HAP-1 (cell line): ENCODE results near the gene FNDC1.
A peak's percentile ranks its signal among the peaks of the same experiment; 100 is the strongest.

ENCODE experiments used
- DNase-seq, 2 experiments: peaks; one replicate each; pipeline ENCODE4 v3.0.0-alpha.2; 2016 to 2020; ENCODE audit warnings: low spot score in 2 of 2
- H3K27me3 ChIP-seq: fragments of 250-450 bp; sonication (Bioruptor Pico); 2 replicates; pipeline ENCODE4 v1.5.1; 2020; ENCODE audit warnings: low read depth, mild to moderate bottlenecking, moderate library complexity
- H3K36me3 ChIP-seq: fragments of 250-450 bp; sonication (Bioruptor Pico); replicated peaks from 2 replicates; pipeline ENCODE4 v1.5.1; 2020; ENCODE audit warnings: mild to moderate bottlenecking
- H3K4me1 ChIP-seq: fragments of 250-450 bp; sonication (Bioruptor Pico); 2 replicates; pipeline ENCODE4 v1.5.1; 2020; ENCODE audit warnings: mild to moderate bottlenecking
- H3K4me3 ChIP-seq: fragments of 250-450 bp; sonication (Bioruptor Pico); 2 replicates; pipeline ENCODE4 v1.5.1; 2020; ENCODE audit warnings: mild to moderate bottlenecking, moderate library complexity
- H3K9me3 ChIP-seq: fragments of 250-450 bp; sonication (Bioruptor Pico); 2 replicates; pipeline ENCODE4 v1.5.1; 2020; ENCODE audit warnings: mild to moderate bottlenecking, moderate library complexity
- in situ Hi-C: fragments of 300-500 bp; cut with MboI; formaldehyde crosslinking; loops from 3 replicates; pipeline ENCODE4 v1.14.3; 2020; ENCODE audit warnings: low sequenced_read_pairs, inconsistent platforms, mixed read lengths

FNDC1 gene

DNA sequence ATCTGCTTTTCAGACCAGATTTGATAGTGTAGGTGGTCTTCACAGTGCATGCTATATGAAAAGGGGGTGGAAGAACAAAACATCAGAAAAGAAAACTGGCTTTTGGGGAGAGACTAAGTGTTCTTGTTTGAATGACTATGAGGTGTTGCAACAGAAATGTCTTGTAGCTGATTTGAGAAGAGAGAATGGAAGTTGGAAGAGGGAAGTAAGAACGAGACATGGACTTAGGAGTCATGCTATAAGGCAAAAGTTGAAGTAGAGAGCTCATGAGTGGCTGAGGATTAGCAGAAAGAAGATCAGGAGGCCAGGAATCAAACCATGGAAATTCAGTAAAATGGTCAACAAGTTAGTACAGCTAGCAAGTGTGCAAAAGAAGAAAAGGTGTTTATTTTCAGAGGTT is 32.1 kb downstream of the FNDC1 start:
- in situ Hi-C loops, result no loop called here
- Histone ChIP-seq H3K27me3 (peaks cover 4% of the 10 kb centered on the region), H3K4me1 (no peaks in the 10 kb centered on the region), H3K9me3 (no peaks in the 10 kb centered on the region), H3K36me3 (no peaks in the 10 kb centered on the region), H3K4me3 (no peak overlapping the region)
- DNase-seq, result no peak

DNA sequence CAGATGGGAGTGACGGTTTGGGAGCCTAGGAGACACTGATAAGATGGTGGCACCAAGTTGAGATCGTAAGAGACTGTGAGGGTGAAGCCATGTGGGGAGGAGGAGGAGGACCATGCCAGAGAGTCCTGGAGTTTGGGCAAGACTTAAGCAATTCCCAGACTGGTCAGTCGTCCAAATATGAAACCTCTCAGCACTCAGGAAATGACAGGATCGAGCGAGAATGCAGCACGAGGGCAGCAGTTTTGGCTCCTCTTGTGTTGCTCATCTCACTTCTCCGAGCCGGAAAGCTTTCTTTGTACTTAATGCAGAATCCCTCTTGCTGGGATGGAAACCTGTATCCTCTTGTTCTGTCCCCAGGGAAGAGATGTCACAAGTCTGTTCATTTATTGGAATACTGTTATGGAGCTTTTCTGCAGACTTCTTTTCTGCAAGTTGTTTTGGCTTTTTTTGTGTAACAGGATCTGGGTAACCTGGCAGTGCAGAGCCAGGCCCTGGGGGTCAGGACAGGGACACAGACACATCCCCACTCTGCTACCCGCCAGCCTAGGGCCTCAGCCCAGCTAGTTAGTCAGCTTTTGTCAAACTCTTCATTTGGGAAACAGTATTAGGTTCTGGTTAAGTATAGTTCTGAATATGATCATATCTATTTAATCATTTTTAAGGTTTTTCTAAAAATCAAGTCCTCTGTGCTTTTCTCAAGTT is 34.3 kb downstream of the FNDC1 start:
- Histone ChIP-seq H3K36me3 (no peaks in the 10 kb centered on the region), H3K27me3 (peaks cover 4% of the 10 kb centered on the region), H3K4me1 (no peaks in the 10 kb centered on the region), H3K9me3 (no peaks in the 10 kb centered on the region; the same call in 1 of the 2 replicates), H3K4me3 (no peak overlapping the region)
- no peak for DNase-seq
- in situ Hi-C loops, result no loop called here

DNA sequence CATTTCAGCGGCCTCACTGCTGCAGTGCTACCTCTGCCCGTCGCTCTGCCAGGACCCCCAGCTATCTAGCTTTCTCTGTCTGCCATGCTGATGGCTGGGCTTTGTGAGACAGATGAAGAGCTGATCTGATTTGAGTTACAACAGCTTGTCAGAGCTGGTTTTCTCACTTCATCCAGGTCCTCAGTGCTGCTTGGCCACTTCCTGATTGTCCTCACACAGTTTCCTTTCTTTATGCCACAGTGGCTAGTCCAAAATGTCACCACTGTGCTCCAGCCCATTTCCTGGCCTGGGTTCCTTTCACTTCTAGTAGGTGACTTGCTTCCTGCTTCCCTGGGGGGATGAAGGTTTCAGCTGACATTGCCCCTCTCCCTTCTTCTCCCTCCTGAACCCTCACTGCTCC is 35.4 kb downstream of the FNDC1 start:
- Histone ChIP-seq H3K4me3 (no peak overlapping the region), H3K9me3 (no peaks in the 10 kb centered on the region; the same call in 1 of the 2 replicates), H3K27me3 (peaks cover 4% of the 10 kb centered on the region), H3K36me3 (no peaks in the 10 kb centered on the region), H3K4me1 (no peaks in the 10 kb centered on the region)
- in situ Hi-C loops, result no loop called here
- no peak for DNase-seq

DNA sequence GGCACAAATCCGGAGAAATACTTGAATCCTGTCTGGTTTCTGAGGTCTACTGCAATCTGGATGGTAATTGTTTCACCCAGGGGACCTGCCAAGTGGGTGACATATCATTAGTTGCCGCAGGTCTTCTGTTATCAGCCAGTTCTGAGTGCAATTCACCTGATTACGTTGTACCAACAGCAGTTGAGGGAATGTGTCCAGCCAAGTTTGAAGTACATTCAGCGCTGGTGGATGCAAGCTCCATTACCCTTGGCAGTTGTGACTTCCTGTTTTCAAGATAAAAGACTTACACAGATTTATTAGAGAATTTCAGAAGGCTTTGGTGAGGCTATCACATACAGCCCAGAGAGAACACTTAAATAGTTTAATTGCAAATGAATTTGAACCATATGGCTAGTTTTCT is 42.8 kb downstream of the FNDC1 start:
- Histone ChIP-seq H3K4me3 (no peak overlapping the region), H3K36me3 (no peaks in the 10 kb centered on the region), H3K4me1 (no peaks in the 10 kb centered on the region), H3K27me3 (no peaks in the 10 kb centered on the region; the same call in 1 of the 2 replicates), H3K9me3 (no peaks in the 10 kb centered on the region; the same call in 1 of the 2 replicates)
- DNase-seq, result no peak
- in situ Hi-C loops, result no loop called here

DNA sequence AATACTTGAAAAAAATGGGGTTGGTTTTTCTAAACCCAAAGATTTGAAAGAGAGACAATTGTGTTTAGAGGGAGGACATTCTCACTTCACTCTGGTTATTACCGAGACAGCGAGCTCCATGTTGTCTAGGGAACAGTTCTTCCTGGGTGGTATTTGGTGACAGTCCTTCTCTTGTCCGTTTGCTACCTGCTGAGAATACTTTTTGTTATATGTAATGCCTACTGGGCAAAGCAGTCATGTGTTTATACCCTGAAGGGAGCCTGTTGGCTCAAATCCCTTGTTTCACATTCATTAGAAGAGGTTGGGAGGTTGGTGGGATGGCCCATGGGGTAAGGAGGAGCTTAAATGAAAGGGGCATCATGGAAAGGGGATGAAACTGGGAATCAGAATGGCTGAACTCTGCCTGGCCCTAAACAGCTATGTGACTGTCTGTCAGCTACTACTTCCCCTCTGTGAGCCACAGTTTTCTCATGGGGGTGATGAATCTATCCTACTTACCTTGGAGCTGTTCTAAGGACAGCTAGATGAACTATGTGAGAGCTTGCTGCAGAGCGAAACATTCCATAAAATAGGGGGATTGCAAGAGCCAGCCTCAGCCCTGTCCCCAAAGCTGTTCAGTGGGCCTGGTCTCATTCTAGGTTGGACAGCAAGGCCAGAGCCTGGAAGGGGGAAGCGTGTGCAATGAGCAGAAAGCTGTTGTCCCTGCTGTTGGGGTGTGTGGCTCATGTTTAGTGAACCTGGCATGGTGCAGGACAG is 43.5 kb downstream of the FNDC1 start:
- in situ Hi-C loops, result no loop called here
- Histone ChIP-seq H3K9me3 (no peaks in the 10 kb centered on the region; the same call in 1 of the 2 replicates), H3K27me3 (no peaks in the 10 kb centered on the region; the same call in 1 of the 2 replicates), H3K36me3 (no peaks in the 10 kb centered on the region), H3K4me3 (no peak overlapping the region), H3K4me1 (no peaks in the 10 kb centered on the region)
- no peak for DNase-seq

DNA sequence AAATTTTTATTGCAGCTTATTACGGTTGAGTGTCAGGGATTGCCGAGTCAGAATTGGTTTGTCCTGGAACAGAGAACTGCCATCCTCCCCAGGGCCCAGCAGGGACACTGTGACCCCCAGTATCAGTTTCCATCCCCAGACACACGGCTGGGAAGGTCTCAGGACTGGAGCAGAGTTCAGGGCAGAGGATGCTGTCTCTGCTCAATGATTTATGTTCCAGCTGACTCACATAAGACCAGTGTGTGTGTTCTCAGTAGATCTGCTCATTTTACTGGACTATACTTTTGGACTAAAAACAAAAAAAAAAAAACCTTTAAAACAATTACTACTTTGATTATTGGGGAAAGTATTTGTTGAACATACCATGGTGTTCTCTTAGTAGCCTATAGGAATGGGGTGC is 44.2 kb downstream of the FNDC1 start:
- Histone ChIP-seq H3K4me3 (no peak overlapping the region), H3K4me1 (no peaks in the 10 kb centered on the region), H3K9me3 (no peaks in the 10 kb centered on the region), H3K27me3 (no peaks in the 10 kb centered on the region), H3K36me3 (no peaks in the 10 kb centered on the region)
- DNase-seq, result no peak
- in situ Hi-C loops, result no loop called here

DNA sequence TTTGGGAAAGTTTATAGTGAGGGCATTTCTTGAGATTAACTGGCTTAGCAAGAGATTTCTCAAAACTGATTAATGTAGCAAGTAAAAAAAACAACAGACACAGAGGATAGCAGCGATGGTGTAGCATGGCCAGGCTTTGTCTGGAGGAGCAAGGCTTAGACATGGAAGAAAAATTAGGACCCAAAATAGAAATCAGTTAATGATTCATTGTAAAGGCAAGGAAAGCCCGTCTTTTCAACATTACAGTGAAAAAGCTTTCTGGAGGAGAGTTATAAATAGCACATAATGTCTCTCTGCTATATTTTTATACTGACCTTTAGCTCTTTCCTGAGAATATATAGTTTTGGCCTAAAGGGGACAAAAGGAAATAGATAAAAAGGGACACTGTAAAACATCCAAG is 45.1 kb downstream of the FNDC1 start:
- no peaks in the 10 kb centered on the region for H3K36me3 ChIP-seq
- peaks cover 2% of the 10 kb centered on the region; the same call in 1 of the 2 replicates for H3K27me3 ChIP-seq
- H3K4me1 ChIP-seq, result no peaks in the 10 kb centered on the region
- no peak overlapping the region for H3K4me3 ChIP-seq
- no peak for DNase-seq
- no peaks in the 10 kb centered on the region for H3K9me3 ChIP-seq
- in situ Hi-C loops, result no loop called here

DNA sequence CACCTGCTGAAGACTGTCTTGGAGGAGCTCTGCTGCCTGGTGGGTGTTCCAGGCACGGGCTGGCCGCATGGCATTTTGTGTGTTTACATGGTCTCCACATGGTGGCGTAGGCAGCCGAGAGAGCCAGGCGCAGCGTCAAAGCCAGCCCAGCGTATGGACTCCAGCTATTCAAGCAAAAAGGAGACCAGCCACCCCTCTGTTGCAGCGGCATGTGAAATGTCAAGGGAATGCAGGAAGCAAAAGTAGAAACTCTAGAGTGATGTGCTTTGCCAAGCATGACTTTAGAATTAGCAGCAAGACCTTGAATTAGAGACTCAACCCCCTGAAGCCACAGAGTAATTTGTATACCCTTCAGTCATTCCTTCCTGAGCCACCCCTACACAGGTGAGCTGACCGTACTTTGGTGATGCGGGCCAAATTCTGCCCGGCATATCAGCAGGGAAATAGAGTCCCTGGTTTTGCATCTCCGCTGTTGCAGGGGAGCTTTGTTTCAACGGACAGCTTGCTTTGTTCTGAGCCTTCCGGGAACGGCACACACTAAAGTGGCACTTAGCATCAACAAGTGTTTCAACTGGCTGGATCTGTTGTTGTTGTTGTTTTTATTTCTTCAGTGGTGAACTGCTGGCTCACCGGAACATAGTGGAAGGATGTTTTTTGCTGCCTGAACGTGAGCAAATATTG is 48.5 kb downstream of the FNDC1 start:
- peaks cover 17% of the 10 kb centered on the region for H3K27me3 ChIP-seq
- H3K36me3 ChIP-seq, result no peaks in the 10 kb centered on the region
- in situ Hi-C loops, result no loop called here
- no peaks in the 10 kb centered on the region for H3K4me1 ChIP-seq
- peak in 1 of 2 experiments; percentile 59 for DNase-seq
- H3K9me3 ChIP-seq, result no peaks in the 10 kb centered on the region
- H3K4me3 ChIP-seq, result no peak overlapping the region

DNA sequence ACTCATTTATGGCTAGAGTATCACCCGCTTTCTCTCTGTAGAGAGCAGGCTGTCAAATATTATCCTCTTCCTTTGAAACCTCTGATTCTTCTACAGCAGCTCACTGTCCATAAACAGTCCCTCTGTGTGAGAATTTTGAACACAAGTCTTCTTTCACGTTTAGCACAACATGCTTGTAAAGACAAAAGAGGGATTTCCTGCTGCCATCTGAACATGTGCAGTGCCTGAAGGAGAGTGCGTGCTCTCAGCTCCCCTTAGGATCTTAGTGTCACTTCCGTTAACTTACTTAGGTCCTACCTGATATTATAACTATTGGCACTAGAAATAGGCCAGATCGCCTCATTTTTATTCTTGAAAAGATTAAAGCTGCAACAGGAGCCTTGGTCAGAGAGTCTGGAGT is 50.9 kb downstream of the FNDC1 start:
- DNase-seq, result no peak

DNA sequence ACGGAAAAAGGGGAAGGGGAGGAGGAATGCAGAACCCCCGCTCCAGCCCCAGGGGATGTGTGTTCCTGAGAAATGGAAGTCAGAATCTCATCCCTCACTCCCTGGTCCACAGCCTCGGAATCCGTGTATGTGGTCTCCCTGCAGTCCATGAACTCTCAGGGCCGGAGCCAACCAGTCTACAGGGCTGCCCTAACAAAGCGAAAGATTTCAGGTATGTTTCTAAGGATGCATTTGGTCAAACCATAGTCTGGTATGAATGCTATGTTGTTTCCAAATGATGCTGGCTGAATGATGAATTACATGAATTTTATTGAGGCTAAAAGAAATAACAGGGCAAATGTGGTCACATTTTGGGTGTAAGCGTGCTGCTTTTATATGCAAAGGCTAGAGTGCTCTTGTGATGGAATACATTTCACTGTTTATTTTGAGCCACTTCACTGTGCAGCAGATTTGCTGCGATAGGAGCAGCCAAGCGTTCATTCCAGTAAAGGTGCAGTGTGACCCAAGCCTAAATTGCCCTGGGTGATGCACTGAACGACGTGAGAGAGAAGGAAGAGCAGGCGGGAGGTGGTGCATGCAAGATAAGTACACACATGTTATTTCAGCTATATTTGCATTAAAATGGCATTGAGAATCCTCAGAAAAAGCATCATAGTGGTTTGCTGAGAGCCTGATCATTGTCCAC is 52.4 kb downstream of the FNDC1 start:
- Histone ChIP-seq H3K4me1 (no peaks in the 10 kb centered on the region), H3K4me3 (no peak overlapping the region), H3K27me3 (peaks cover 22% of the 10 kb centered on the region), H3K36me3 (no peaks in the 10 kb centered on the region), H3K9me3 (no peaks in the 10 kb centered on the region)
- in situ Hi-C loops, result no loop called here
- no peak for DNase-seq

More for the DNA sequence above, 50.9 kb downstream of the FNDC1 start:
- Histone ChIP-seq H3K36me3 (no peaks in the 10 kb centered on the region), H3K4me1 (no peaks in the 10 kb centered on the region), H3K4me3 (no peak overlapping the region), H3K27me3 (peaks cover 22% of the 10 kb centered on the region), H3K9me3 (no peaks in the 10 kb centered on the region)
- in situ Hi-C loops, result no loop called here

DNA sequence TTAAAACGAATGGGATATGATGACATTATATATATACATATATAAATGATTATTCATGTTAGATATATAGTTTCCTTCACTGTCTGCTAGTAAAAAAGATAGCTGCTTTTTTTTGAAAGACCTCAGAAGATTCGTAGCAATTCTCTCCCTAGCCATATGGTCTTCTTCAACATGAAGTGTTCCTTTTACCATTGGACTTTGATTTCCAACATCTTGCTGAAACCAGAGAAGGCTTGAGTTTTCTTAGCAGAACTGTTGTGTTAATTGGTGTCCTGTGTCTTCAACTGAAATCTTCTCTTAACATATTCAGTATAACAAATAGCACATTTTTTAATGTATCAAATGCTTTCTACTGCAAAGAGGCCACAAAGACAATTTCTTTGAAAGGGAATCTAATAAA is 55.3 kb downstream of the FNDC1 start:
- H3K36me3 ChIP-seq, result no peaks in the 10 kb centered on the region
- in situ Hi-C loops, result no loop called here
- no peaks in the 10 kb centered on the region for H3K9me3 ChIP-seq
- H3K27me3 ChIP-seq, result peaks cover 25% of the 10 kb centered on the region
- DNase-seq, result no peak
- no peak overlapping the region for H3K4me3 ChIP-seq
- H3K4me1 ChIP-seq, result no peaks in the 10 kb centered on the region

DNA sequence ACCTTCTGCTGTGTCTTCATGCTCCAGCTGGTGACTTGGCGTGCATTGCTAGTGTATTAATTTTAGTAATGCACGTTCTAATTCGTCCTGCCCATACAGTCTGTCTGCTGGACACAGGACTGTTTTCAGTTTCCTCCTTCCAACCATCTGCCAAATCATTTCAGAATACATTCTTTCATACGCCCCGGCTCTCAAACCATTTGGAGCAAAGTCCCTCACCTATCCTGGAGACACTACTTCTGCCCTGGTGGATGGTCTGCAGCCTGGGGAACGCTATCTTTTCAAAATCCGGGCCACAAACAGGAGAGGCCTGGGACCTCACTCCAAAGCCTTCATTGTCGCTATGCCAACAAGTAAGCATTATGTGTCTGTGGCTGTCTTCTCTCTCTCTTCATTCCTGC is 60.5 kb downstream of the FNDC1 start:
- in situ Hi-C loops, result no loop called here
- peaks cover 17% of the 10 kb centered on the region for H3K27me3 ChIP-seq

DNA sequence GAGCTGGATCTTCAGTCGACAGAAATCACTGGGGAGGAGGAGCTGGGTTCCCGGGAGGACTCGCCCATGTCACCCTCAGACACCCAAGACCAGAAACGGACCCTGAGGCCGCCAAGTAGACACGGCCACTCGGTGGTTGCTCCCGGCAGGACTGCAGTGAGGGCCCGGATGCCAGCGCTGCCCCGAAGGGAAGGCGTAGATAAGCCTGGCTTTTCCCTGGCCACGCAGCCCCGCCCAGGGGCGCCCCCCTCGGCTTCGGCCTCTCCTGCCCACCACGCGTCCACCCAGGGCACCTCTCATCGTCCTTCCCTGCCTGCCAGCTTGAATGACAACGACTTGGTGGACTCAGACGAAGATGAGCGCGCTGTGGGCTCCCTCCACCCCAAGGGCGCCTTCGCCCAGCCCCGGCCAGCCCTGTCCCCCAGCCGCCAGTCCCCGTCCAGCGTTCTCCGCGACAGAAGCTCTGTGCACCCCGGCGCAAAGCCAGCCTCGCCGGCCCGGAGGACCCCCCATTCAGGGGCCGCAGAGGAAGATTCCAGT is 63.0 kb downstream of the FNDC1 start:
- Histone ChIP-seq H3K4me3 (no peak overlapping the region), H3K9me3 (no peaks in the 10 kb centered on the region), H3K27me3 (peaks cover 20% of the 10 kb centered on the region), H3K36me3 (no peaks in the 10 kb centered on the region), H3K4me1 (no peaks in the 10 kb centered on the region)
- DNase-seq, result no peak
- in situ Hi-C loops, result no loop called here

More for the DNA sequence above, 60.5 kb downstream of the FNDC1 start:
- no peaks in the 10 kb centered on the region for H3K9me3 ChIP-seq
- no peak overlapping the region for H3K4me3 ChIP-seq
- no peaks in the 10 kb centered on the region for H3K4me1 ChIP-seq
- no peak for DNase-seq
- no peaks in the 10 kb centered on the region for H3K36me3 ChIP-seq
